Right atrium auricular region (tissue), 2 donors: ENCODE data around the gene LDB3. TPM values are rescaled to one million over a fixed set of nuclear protein-coding genes. Genes with fewer than 3 reads are reported as not detected.

Experiments
- DNase-seq: peaks from one replicate; pipeline ENCODE4 v3.0.0-alpha.2; 2019; ENCODE audit warnings: low spot score
- H3K27ac ChIP-seq, 2 donors: fragments of 200-600 bp; sonication (generic); 1 replicate in 1 of 2; 2 replicates in 1 of 2; pipeline ENCODE4 v1.5.1; 2016 to 2019
- H3K27me3 ChIP-seq, 2 donors: fragments of 200-600 bp; sonication (generic); one replicate each; pipeline versions ENCODE4 v1.5.1 to v1.6.0; 2017 to 2019
- H3K36me3 ChIP-seq: fragments of 200-600 bp; sonication (generic); one replicate; pipeline ENCODE4 v1.5.1; 2016
- H3K4me1 ChIP-seq, 2 donors: fragments of 200-600 bp; sonication (generic); one replicate each; pipeline versions ENCODE4 v1.5.1 to v1.6.0; 2017 to 2019
- H3K4me3 ChIP-seq, 2 donors: fragments of 200-600 bp; sonication (generic); 1 replicate in 1 of 2; 2 replicates in 1 of 2; pipeline ENCODE4 v1.5.1; 2017 to 2019; ENCODE audit warnings: mild to moderate bottlenecking in 1 of 2, moderate library complexity in 1 of 2
- H3K9me3 ChIP-seq, 2 donors: fragments of 200-600 bp; sonication (generic); one replicate each; pipeline ENCODE4 v1.5.1; 2019
- CTCF ChIP-seq, 2 donors: fragments of 200-600 bp; sonication (generic); IDR thresholded peaks; one replicate each; pipeline ENCODE4 v1.5.1; 2019; ENCODE audit warnings: antibody characterized with exemption in 2 of 2
- total RNA-seq, 2 donors: library from RNA; depleted of rRNA; stranded (reverse); fragments of >200 nt; gene quantifications; one replicate each; pipeline ENCODE4 v1.1.0, GENCODE V29; 2016

LDB3 gene
- total RNA-seq, 2 donors from 2014 or later, result 448 to 908 TPM

GRCh38 chr10:86744067-86744725 lies 75.9 kb downstream of the LDB3 start:
- Histone ChIP-seq H3K27me3 (no peaks in the 10 kb centered on the region), H3K9me3 (no peaks in the 10 kb centered on the region), H3K27ac (peak overlapping the region; percentile 39 to 43), H3K36me3 (no peaks in the 10 kb centered on the region), H3K4me1 (peaks cover 0 to 12% of the 10 kb centered on the region in 2 donors), H3K4me3 (no peak overlapping the region)
- no peak for DNase-seq
- TF ChIP-seq CTCF (IDR thresholded peaks at IDR 0.05), result no peak

DNA sequence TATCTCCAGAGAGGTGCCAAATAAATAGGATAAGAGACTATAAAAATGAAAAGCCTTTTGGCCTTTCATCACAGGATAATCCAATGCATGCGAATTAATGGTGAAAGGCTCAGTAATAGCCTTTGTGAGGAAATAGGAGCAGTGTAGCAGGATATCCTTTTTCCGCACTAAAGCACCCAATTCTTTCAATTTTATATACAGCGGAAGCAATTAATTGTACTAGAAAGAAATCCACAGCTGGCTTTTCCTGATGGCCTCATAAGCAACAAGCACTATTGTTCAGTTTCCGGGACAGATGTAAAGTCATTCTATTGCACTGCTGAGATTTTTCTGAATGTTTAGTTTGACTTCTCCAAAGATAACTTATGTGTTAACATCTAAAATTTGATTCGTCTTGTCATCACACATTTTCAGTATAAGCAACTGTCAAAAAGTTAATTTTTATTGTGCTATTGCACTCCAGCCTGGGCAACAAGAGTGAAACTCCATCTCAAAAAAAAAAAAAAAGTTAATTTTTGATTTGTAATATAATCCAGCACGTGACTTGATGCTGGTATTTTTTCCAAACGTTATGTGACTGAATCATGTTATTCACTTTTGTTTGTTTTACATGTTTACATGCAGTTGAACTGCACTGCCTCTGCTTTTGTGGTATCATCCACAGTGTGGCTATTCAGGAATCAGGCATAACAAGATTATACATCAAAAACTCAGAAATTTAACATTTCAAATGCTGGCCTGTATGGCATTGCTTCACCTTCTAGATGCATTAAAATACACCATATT lies 79.7 kb downstream of the LDB3 start:
- no peaks in the 10 kb centered on the region for H3K36me3 ChIP-seq
- H3K4me3 ChIP-seq, result no peak overlapping the region
- H3K4me1 ChIP-seq, result peaks cover 0 to 12% of the 10 kb centered on the region in 2 donors
- no peaks in the 10 kb centered on the region for H3K27me3 ChIP-seq
- no peak for TF ChIP-seq CTCF (IDR thresholded peaks at IDR 0.05)
- no peak for DNase-seq
- H3K9me3 ChIP-seq, result no peaks in the 10 kb centered on the region
- H3K27ac ChIP-seq, result no peak overlapping the region

- Histone ChIP-seq H3K4me1 (peaks cover 0 to 15% of the 10 kb centered on the region in 2 donors), H3K27me3 (no peaks in the 10 kb centered on the region), H3K36me3 (no peaks in the 10 kb centered on the region), H3K27ac (no peak overlapping the region), H3K4me3 (no peak overlapping the region), H3K9me3 (no peaks in the 10 kb centered on the region)
- DNase-seq, result no peak
- TF ChIP-seq CTCF (IDR thresholded peaks at IDR 0.05), result no peak
Observed at GRCh38 chr10:86749854-86750253, 81.5 kb downstream of the LDB3 start.

DNA sequence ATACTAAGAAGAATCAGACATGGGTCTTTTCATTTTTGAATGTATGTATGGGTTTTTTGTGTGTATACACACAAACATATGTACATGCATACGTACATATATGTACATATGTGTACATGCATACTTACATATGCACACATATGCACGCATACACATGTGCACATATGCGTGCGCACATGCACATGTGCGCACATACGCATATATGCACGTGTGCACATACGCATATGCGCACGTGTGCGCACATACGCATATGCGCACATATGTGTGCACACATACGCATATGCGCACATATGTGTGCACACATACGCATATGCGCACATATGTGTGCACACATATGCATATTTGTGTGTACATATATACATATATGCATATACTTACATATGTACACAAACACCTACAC lies 83.2 kb downstream of the LDB3 start:
- Histone ChIP-seq H3K27me3 (no peaks in the 10 kb centered on the region), H3K9me3 (no peaks in the 10 kb centered on the region), H3K36me3 (no peaks in the 10 kb centered on the region), H3K27ac (no peak overlapping the region), H3K4me3 (no peak overlapping the region), H3K4me1 (peaks cover 0 to 15% of the 10 kb centered on the region in 2 donors)
- no peak for DNase-seq
- no peak for TF ChIP-seq CTCF (IDR thresholded peaks at IDR 0.05)

- H3K27me3 ChIP-seq, result no peaks in the 10 kb centered on the region
- H3K4me1 ChIP-seq, result peaks cover 0 to 15% of the 10 kb centered on the region in 2 donors
Observed at GRCh38 chr10:86752311-86752710, 84.0 kb downstream of the LDB3 start.

More at GRCh38 chr10:86752311-86752710, 84.0 kb downstream of the LDB3 start:
- no peaks in the 10 kb centered on the region for H3K36me3 ChIP-seq
- no peak overlapping the region for H3K4me3 ChIP-seq
- H3K9me3 ChIP-seq, result no peaks in the 10 kb centered on the region
- TF ChIP-seq CTCF (IDR thresholded peaks at IDR 0.05), result no peak
- H3K27ac ChIP-seq, result peak overlapping the region in 1 of 2 donors; percentile 95
- DNase-seq, result no peak
